K562 (cell line): Measurements from ENCODE around the gene GBP7. TPM values are rescaled to one million over a fixed set of nuclear protein-coding genes. Genes with fewer than 3 reads are reported as not detected.

Experiments used
- E4F1 ChIP-seq: fragments of 250-450 bp; sonication (Bioruptor Pico); IDR thresholded peaks from 2 replicates; pipeline ENCODE4 v1.5.0; 2021; ENCODE audit warnings: mild to moderate bottlenecking, borderline replicate concordance
- REST ChIP-seq, 2 experiments: fragments of 450-650 bp; formaldehyde crosslinking in 1 of 2; IDR thresholded peaks; 2 replicates each; pipeline versions ENCODE4 v1.4.0 to v1.6.1; 2014 to 2020; ENCODE audit warnings: mild to moderate bottlenecking in 2 of 2, borderline replicate concordance in 1 of 2, low read depth in 1 of 2
- STAT5A ChIP-seq: IDR thresholded peaks from 2 replicates; pipeline ENCODE4 v1.6.1; 2012; ENCODE audit warnings: low read length, inconsistent platforms, borderline replicate concordance
- ZBTB26 ChIP-seq: fragments of 450-650 bp; formaldehyde crosslinking; IDR thresholded peaks from 2 replicates; pipeline ENCODE4 v1.4.0; 2022; ENCODE audit warnings: missing genetic modification characterization
- polyA plus RNA-seq, 8 experiments: library from polyadenylated mRNA; depleted of rRNA in 4 of 8; stranded (reverse) in 5 of 8; unstranded in 3 of 8; fragments of >200 nt; fragmentation: Nextera tagmentation in 2 of 8; fragmentation: Illumina TruSeq in 1 of 8; extraction: Ambion mirVana in 2 of 8; extraction: Trizol in 1 of 8; gene quantifications; 2 replicates each; pipeline versions ENCODE4 v1.2.1 to v1.2.3, GENCODE V29; 2011 to 2014; ENCODE audit warnings: inconsistent platforms in 1 of 8, missing spikeins in 1 of 8
- total RNA-seq, 7 experiments: library from RNA; depleted of rRNA in 6 of 7; stranded (reverse); fragments of >200 nt in 6 of 7; fragmentation: Illumina TruSeq in 2 of 7; extraction: Trizol in 2 of 7; gene quantifications; 2 replicates each; pipeline versions ENCODE4 v1.2.1 to v1.2.3, GENCODE V29; 2011 to 2021; ENCODE audit warnings: low replicate concordance in 1 of 7
- TF ChIP-seq, protein P1 (sequence below): fragments of 250-450 bp; sonication (Bioruptor Pico); IDR thresholded peaks from 2 replicates; pipeline ENCODE4 v1.5.0; 2021

The GBP7 gene
- total and polyA plus RNA-seq, 9 of the 15 experiments (the other 6 are each of a cell fraction or from before 2014, with no cell fraction given): 0.03 TPM; not detected in 8

GRCh38 chr1:89175601-89176256 lies at the start of gene GBP7 (continued):
- no peak for TF ChIP-seq ZBTB26 (CRISPR knock-in tag)
- TF ChIP-seq STAT5A: no peak
- TF ChIP-seq, protein P1, sequence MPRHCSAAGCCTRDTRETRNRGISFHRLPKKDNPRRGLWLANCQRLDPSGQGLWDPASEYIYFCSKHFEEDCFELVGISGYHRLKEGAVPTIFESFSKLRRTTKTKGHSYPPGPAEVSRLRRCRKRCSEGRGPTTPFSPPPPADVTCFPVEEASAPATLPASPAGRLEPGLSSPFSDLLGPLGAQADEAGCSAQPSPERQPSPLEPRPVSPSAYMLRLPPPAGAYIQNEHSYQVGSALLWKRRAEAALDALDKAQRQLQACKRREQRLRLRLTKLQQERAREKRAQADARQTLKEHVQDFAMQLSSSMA (CRISPR knock-in tag): no peak
- TF ChIP-seq E4F1 (CRISPR knock-in tag): no peak
- TF ChIP-seq REST (IDR thresholded peaks at IDR 0.05; ENCODE audit: borderline replicate concordance): no peak
- TF ChIP-seq REST (CRISPR knock-in tag; IDR thresholded peaks at IDR 0.05; ENCODE audit: low read depth): no peak
